PFSK-1 (cell line): Measurements from ENCODE around the gene DACH1.

ENCODE experiments used
- FOXP2 ChIP-seq: optimal IDR thresholded peaks from 2 replicates; pipeline ENCODE3; 2011; ENCODE audit warnings: borderline replicate concordance, control low read depth, inconsistent platforms; ENCODE audit not compliant: insufficient read depth; ENCODE audit errors: extremely low read length, extremely low read depth
- POLR2AphosphoS5 ChIP-seq: IDR thresholded peaks from 2 replicates; pipeline ENCODE4 v1.6.1; 2012; ENCODE audit warnings: low read depth, mild to moderate bottlenecking, control low read depth, low read length, moderate library complexity
- SIN3A ChIP-seq: IDR thresholded peaks from 2 replicates; pipeline ENCODE4 v1.6.1; 2012; ENCODE audit warnings: mild to moderate bottlenecking, low read length, moderate library complexity, borderline replicate concordance; ENCODE audit not compliant: insufficient read depth

DNA sequence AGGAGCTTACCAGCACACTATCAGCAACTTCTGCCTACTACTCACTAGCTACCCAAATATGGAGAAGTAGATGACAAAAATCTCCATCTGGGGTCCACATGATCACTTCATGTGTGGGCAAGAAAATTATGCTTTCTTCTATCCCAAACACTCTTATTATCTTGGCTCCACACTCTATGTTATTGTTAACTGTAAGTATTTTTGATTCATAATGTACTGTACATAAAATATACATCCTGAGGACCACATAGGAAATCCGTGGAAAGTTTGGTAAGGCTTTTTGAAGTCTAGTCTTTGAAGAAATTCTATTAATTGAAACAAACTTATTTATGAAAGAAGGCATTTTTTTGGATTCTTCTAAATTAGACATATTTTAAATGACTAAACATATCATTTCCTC, 378.8 kb downstream of the DACH1 start:
- TF ChIP-seq POLR2AphosphoS5: no peak
- TF ChIP-seq FOXP2: no peak
- no peak for TF ChIP-seq SIN3A
